ENCODE data around the gene OTP.

Gene OTP

DNA sequence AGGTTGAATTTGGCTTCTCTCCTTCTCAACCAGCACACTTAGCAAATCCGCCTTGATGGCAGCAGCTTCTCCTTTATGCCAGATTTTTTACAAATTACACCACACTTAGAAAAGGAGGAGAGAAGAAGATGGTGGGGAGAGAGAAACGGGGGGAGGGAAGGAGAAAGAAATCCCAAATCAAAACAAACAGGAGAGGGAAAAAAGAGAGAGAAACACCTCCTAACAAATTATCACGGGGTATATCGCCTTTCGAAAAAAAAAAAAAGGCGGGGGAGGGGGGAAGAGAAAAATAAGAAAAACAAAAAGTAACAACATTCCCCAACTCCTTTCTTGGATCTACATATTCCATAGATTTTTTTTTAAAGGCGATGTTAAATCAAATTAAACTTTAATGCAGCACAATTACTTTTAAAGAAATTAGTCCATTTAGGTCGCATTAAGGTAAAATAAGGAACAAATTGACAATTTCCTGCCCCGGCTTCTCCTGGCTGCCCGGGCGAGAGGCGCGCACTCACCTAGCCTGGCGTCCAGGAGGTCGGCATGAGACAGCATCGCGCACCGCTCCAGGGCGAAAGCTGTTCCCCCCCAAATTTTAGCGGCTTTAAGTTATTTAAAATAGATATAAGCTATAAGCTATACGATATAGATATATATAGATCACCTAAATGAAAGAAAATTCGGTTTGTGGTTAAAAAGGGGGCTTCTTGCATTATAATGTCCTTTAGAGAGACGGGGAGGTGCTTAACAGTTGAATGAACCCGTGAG, at the start of gene OTP:
TSS of gene OTP (minus strand) at position 716 of the 765 bp plus-strand sequence. CDS start at position 552, 164 bp downstream.
- DNase-seq, result no peak

DNA sequence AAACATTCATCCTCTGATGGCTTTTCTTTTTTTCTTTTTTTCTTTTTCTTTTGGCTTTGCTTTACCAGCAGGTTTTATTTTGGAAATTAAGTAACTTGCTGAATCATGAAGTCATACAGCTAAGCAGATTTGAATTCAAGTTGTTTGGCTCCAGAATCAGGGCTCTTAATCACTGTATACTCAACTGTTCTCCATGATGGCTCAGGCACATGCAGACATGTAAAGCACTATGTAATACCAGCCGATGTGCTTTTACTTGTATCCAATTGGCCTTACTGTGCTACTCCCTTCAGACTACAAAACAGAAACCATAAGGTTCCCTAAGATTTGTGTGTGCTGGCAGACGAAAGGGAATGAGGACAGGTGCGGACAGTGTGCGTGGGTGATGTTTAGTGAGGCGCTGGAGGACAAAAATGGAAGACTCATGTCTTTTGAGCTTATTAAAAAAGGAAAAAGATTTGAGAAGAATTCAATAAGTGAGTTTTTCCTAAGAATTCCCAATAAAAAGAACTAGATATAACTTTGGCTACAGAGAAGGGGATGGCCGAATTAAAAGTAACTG, 44.7 kb upstream of the OTP start:
- no peak for DNase-seq

DNA sequence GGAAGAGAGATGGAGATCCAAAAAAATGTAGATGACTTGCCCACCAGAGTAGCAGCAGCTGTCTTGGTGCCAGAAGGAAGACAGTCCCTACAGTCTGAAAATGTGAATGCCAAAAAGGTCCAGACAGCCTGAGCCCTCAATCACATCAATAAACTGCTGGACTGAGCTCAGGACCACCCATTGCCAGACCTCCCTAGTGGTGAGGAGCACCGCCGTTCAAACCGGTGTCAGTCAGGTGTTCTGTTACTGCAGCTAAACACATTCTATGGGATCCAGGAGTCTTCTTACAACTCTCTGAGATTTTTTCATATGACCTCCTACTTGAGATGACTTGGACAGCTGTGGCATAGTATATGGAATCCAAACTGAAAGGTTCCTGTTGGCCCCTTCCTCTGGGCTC, 32.0 kb upstream of the OTP start:
- DNase-seq, result no peak

DNA sequence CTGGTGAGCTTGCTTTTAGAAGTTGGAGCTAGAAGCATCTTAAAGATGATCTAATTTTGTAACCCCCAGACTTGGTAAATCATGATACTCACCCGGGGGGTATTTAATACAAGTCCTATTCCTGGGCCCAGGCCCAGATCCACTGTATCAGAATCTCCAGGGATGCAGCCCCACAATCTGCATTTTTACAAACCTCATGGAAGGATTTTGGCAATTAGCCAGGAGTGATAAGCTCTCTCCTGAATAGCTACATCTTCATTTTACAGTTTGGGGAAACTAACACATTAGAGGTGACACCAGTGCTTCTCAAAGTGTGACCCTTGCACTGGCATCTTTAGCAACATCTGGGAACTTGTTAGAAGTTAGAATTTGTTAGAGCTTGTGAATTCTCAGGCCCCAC, 31.2 kb upstream of the OTP start:
- no peak for DNase-seq

DNA sequence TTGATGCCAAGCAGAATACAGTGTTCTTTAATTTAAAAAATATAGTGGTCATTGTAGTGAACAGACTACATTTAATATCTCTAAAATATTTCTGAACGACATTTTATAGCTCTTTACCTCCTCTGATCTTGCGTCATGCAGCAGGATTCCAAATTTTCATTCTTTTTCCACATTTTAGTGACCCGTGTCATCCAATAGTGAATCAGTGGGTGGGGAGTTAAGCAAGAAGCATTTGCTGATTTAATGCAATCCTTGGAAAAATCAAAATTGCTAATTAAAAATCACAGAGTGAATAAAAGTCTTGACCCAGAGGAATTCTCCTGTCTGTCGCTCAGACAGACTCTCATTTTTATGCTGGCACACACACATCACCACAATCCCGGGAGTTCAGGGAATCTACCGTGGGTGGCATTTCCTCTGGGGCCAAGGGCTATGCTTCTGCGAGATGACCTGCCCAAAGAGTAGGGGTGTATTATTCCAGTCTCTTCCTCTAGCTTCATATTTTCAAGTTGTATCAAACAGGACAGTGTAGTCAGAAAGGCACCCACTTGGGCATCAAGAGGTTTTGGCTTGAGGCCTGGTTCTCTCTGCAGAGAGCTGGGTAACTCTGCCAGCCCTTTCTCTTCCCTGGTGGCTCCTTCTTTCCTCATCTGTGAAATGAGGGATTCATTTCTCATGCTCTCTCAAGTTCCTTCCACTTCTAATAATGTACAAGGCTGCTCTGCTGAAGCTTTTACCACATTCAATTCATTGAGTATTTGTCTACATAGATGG, 24.8 kb upstream of the OTP start:
- DNase-seq, result no peak

DNA sequence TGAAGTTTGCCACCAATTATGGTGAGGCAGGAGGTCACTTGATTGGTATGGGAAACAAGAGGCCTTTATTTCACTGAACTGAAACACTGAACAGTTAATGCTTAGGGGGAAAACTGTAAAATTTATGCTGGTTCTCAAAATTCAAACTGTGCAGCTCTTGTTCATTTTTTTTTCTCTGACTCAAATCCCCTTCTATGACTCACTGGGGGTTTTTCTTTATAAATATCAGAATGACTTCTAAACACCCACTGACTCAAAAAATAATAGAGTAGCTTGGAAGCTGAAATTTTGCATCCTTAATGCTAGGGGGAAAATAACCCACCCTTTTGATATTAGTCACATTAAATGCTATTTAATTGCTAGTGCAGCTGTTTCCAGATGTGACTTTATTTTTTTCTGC, 24.1 kb upstream of the OTP start:
- no peak for DNase-seq

DNA sequence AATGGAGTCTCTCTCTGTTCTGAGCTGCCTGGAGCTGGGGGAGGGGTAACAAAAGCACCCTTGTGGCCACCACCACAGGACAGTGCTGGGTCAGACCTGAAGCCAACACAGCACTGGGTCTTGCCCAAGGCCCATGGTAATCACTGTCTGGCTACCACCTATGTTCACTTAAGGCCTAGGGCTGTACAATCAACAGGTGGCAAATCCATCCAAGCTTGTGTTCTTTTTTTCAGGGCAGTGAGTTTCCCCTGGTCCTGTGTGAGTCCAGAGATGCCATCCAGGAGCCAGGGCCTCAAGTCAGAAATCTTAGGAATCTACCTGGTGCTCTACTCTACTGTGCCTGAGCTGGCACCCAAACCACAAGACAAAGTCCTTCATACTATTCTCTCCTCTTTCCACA, 20.1 kb upstream of the OTP start:
- no peak for DNase-seq

DNA sequence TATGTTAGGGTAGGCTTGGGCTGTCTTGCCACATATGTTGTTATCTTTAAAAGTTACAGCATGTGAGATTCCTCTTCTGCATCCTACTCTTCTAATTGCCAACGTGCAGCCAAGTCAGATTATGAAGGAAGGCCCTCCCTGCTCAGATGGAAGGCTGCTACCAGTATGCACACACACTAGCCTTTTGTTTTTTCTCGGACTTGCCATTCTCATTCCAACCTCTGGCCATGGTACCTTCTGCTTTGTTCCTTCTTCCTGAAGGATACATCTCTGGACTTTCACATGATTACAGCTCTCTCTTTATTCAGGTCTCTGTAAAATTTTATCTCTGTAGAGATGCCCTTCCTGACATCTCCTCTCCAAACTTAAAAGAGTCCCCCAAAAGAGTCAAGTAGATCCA, 12.8 kb upstream of the OTP start:
- DNase-seq, result no peak

DNA sequence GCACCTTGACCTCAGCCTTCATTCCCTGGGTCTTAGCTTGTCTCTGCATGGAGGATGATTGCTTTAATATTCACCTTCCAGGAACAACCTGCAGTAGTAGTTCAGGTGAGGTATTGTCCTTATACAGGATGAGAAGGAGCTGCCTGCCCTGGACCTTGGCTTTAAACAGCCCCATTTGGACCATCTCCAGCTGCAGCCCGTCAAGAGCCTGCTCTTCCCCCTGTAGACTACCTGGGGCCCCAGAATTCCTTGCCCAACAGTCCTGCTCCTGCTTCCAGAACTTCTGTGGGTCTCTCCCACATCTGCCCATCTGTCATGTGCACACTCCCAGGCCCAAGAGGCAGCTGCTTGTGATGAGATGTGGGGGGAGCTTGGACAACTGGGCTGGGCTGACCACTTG, 12.2 kb upstream of the OTP start:
- DNase-seq, result no peak

DNA sequence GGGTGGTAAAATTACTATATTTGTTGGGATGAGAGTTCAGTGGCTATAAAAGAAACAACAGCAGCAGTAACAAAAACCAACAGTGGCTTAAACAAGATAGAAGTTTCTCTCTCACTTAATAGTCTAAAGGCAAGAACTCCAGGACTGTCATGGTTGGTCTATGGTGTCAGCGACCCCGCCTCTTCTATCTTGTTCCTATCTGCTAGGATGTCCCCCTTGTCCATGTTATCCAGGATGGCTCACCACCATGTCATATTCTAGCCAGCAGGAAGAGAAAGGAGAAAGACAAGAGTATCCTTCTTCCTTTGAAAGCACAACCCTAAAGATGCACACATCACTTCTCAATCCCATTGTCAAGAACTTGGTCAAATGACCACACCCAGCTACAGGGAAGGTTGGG, 11.3 kb upstream of the OTP start:
- no peak for DNase-seq

DNA sequence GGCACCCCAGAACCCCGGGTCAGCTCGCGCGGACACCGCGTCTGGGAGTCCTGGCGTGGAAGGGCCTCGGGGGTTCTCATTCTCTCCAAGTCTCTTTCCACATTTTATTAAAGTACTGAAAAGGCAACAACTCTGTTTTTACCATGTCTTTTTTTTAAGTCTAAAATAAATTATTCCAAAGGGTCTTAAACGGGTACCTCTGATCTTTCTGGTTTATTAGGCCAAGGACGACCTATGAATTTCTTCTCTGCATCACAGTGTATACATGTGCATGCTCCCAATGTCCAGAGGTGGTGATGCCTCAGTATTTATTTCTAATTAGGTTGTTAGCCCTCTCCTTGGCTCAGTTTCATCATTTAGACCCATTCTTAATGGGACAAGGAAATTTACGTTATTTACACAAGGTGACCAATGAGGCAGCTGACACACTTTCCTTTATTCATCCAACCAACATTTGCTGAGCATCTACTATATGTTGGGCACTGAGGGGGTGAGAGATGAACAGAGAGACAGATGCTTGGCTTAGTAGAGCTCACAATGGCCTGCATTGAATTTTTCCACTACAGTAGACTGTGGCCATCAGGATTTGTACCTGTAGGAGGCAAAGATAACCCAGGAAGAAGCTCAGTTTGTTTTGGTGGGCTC, 7.6 kb upstream of the OTP start:
- no peak for DNase-seq

DNA sequence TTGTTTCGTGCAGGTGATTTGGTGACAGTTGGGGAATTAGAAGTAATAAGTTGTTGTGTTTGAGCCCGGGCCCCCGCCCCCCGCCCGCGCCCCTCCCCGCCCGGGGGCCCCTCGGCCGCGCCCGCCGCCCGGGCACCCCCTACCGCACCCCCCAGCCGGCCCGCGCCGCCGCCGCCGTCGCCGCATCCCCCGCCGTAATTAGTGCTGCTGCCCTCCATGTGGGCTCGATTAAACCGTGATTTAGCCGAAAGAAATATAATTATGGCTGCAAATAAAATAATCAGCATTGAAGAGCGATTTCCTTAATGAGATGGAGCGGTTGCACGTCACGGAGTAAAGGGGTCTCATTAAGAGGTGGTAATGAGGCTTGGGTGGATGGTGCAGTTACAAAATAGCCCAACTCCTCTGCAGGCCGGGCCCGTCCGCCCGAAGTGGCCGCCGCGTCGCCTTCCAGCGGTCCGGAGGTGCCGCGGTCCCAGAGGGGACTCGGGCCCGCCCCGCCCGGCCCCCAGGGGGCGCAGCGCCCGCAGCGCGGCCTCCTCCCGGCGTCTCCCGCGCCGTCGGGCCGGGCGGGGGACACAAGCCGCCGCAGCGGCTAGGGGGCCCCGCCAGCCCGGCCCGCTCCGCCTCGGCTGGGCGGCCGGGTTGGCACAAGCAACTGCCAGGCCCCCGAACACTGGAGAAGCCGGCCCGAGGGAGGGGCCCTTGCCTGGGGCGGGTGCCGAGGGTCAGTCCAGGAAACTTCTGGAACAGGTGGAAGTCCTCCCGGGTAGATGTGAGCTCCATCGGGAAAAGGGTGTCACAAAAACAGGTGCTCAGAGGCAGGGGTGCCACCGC, 6.9 kb upstream of the OTP start:
- peak; percentile 80 for DNase-seq

DNA sequence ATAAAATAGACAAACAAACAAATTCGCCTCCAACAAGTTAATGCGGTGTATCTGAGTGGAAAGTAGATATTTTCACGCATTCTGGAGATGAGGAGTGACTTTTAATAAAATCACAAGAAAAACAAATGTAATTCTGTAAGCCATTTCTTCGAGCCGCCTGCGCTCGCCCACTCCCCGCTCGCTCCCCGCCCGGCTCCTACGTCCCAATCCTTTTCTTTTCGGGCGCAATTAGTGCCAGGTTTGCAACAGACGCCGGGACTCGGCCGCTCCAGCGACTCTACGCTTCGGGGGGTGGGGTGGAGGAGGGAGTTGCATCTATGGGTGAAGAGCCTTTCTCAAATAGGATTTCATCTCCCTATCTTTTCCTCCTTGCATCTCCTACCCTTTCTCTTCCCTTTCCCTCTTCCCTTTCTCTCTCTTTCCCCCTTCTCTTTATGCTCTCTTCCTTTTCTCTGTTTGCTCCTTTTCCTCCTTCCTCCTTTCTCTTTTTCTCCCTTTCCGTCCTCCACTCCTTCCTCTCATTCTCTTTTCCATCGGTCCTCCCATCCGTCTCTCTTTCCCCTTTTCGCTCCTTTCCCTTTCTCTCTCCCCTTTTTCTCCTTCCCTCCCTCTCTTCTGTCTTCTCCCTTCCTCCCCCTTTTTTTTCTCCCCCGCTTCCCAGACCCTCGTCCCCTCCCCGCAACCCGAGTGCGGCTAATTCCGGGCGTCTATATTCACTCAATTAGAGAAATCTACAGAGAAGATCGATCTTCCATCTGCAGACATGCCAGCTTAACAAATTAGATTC, 6.1 kb upstream of the OTP start:
- DNase-seq, result peak; percentile 57

DNA sequence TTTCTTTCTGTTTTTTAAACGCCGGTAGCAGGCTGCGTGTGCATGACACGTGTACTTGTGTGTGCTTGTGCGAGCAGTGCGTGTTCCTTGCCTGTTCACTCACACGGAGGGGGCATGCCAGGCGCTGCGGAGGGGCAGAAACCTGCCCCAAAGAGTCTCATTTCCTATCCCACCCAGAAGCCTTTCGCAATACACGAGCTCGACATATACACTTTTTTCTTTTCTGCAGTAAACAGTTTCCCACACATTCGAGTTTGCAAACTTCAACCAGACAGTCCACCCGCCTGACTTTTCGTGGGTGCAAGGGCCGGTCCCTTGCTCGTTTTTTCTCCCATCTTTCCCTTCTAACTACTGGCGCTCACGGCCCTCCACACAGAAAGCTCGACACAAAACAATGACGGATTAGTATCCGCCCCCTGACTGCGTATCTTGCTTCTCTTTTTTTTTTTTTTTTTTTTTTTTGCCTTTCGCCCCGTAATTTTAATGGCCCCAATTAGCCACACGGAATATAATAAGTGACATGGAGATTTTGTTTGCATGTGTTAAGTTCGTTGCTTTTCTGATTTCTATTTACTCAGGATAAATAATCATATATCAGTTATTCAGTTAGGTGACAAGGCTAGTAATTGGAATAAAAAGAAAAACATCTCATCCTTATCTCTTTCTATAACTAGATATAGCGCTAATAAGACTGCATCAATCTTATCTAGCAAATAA, 5.3 kb upstream of the OTP start:
- peak; percentile 55 for DNase-seq

DNA sequence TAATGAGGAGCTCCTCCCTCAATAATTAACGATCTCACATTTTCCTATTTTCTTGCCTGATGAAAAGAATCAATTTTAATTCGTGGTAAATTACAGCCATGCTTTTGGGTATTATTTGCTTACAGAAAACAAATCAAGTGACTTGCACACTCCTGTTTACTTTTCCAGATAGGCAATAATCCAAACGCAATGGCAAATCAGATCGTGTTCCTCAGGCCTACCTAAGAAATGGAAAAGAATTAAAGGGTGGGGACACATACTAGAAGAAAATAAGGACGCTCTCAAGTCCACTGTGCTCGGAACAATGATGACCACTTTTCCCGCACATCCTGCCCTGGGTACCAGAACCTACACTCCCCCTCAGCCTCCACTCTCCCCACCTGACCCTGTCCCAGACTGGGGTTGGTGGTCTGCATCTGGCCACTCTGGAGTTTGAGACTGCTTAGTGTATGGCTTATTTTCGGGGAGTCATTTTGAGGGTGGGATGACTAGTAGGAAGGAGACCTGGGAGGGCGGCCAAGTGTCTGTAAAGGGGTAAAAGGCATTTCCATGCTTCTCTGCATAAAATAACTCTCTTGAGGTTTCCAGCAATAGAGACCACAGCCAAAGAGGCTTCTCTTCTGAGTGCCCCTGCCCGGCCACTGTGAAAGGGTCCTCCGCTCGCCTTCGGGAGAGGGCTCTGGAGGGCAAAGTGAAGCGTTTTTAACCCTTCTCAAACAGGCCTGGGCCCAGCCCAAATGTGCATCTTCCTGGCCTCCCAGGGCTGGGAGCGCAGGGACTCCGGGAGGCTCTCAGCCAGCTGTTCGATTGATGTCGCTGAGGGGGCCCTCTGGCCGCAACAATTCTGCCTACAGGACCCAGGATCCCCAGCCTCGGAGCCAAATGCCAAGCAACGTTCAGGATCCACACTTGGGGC, 4.5 kb upstream of the OTP start:
- DNase-seq, result no peak

DNA sequence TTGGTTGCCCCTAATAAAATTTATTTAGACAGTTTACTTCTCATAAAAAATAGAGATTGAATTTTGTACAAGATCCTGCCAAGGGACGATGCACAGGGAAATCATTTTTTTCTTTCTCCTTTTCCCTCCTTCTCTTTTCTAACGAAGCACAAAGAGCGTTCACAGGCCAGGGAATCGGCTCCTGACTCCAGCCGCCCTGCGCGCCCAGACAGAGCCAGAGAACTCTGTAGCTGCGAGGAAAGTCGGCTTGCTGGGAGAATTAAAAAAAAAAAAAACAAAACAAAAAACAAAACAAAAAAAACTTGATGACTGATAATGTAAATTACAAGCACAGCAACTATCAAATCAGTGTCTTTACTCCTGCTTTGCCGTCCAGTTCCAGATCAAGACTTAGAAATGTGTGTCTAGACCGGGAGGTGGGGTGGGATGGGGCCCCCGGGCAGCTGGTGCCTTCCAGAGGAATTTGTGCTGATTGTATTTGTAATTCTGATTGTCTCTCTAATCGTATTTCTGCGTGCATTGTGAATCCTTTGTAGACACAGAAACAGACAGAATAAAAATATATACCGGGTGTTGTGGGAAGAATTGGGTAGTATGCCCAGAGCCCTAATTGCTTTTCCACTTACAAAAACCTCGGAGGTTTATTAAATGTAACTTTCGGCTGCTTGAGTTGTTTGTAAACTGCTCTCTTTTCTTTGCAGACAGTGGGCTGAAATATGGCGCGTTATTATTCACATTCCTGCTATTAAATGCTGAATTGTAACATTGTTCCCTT, 3.6 kb upstream of the OTP start:
- DNase-seq, result no peak

DNA sequence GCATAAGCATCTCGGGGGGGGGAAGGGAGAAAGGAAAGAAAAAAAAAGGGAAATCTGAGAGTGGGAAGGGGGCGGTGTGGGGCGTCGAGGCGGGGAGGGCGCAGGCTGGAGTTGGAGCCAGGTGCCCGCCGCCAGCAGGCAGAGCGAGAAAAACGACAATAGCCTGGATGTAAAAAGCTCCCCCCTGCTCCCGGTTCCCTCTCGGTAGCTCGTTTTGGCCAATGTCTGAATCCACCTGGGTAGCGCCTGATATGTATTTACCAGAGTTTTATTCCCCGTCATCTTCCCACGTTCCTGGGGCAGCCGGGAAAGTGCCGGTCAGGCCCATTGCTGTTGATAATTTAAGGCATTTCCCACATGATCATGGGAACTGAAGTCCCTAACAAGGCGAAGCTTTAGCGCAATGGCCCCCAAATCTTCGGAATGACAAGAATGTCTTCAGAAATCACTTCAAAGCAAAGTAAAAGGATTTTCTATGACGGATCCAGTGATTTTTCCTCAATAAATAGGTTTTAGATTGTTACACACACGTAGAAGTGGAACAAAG, 3.0 kb upstream of the OTP start:
- no peak for DNase-seq

DNA sequence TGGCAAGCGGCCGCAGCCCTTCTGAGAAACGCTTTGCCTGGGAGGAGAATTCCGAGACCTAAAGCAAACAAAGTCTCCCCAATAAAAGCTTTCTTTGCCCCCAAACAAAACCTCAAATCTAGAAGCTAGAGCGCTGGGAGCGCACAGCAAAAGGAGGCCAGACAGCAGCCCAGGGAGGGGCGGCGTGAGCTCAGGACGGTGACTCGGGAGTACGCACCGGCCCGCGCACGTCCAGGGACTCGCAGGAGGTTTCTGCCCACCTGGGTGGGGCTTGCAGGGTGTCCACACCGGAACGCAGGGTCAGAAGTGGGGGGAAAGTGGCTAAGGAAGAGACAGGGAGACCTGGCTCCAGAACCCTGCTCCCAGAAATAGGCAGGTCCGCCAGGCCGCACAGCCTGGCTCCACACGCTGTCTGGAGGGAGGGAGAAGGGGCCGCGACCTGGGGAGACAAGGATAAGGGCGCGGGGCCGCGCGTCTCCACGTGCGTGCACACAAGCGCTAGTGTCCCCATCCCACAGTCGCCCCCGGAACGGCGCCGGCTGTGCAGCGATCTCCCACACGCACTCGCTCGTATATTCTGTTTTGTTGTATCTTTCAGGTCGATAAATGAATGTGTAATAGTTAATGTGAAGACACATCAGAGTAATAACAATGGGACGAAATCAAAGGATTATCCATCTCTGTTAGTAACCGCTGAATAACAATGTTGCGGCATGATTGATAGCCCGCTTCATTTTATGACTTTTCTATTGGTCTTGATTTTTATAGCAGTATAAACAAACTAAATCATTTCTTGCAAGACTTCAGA, 2.3 kb upstream of the OTP start:
- peak; percentile 56 for DNase-seq
